GM23338 (cell line): ENCODE measurements around the gene IRGM. TPM values are rescaled to one million over a fixed set of nuclear protein-coding genes. Genes with fewer than 3 reads are reported as not detected.

Source experiments
- ATAC-seq: fragments of 200-7000 bp; cut with Tn5 transposase; 3 replicates; pipeline ENCODE4 v1.9.1; 2020
- DNase-seq: peaks from one replicate; pipeline ENCODE4 v3.0.0-alpha.2; 2015; ENCODE audit warnings: low spot score
- H2AFZ ChIP-seq: fragments of 200-600 bp; sonication (generic); 2 replicates; pipeline ENCODE4 v1.8.0; 2016; ENCODE audit warnings: antibody characterized with exemption, mild to moderate bottlenecking, moderate library complexity
- H3F3A ChIP-seq: fragments of 200-600 bp; sonication (generic); replicated peaks from 2 replicates; pipeline ENCODE4 v1.8.0; 2017; ENCODE audit warnings: antibody characterized with exemption, mixed run types, low read depth
- H3K27ac ChIP-seq: fragments of 200-600 bp; sonication (generic); 2 replicates; pipeline ENCODE4 v1.6.1; 2016; ENCODE audit warnings: low read depth
- H3K27me3 ChIP-seq: fragments of 200-600 bp; sonication (generic); 2 replicates; pipeline ENCODE4 v1.8.0; 2016; ENCODE audit warnings: mild to moderate bottlenecking, mixed run types, moderate library complexity; ENCODE audit not compliant: insufficient read depth
- H3K36me3 ChIP-seq: fragments of 200-600 bp; sonication (generic); 2 replicates; pipeline ENCODE4 v1.8.0; 2016; ENCODE audit warnings: mild to moderate bottlenecking; ENCODE audit not compliant: insufficient read depth
- H3K4me1 ChIP-seq: fragments of 200-600 bp; sonication (generic); 2 replicates; pipeline ENCODE4 v1.8.0; 2016; ENCODE audit warnings: mild to moderate bottlenecking, moderate library complexity; ENCODE audit not compliant: insufficient read depth
- H3K4me2 ChIP-seq: fragments of 200-600 bp; sonication (generic); 2 replicates; pipeline ENCODE4 v1.7.1; 2017; ENCODE audit warnings: mixed run types
- H3K4me3 ChIP-seq: fragments of 200-600 bp; sonication (generic); 2 replicates; pipeline ENCODE4 v1.6.1; 2016; ENCODE audit warnings: mixed run types
- H3K79me2 ChIP-seq: fragments of 200-600 bp; sonication (generic); replicated peaks from 2 replicates; pipeline ENCODE4 v1.8.0; 2017; ENCODE audit warnings: mild to moderate bottlenecking; ENCODE audit not compliant: insufficient read depth
- H3K9me2 ChIP-seq: fragments of 200-600 bp; sonication (generic); 2 replicates; pipeline ENCODE4 v1.8.0; 2017; ENCODE audit not compliant: insufficient read depth
- H4K20me1 ChIP-seq: fragments of 200-600 bp; sonication (generic); replicated peaks from 2 replicates; pipeline ENCODE4 v1.8.0; 2017; ENCODE audit warnings: mild to moderate bottlenecking; ENCODE audit not compliant: insufficient read depth
- H3K27ac Mint-ChIP-seq: 2 replicates; pipeline ENCODE4 v1.8.0; 2020; ENCODE audit warnings: inconsistent platforms, mild to moderate bottlenecking, moderate library complexity, mixed read lengths
- H3K27me3 Mint-ChIP-seq: 3 replicates; pipeline ENCODE4 v1.8.0; 2022; ENCODE audit warnings: low read depth, mild to moderate bottlenecking, moderate library complexity, mixed read lengths, inconsistent platforms; ENCODE audit not compliant: insufficient read depth, poor library complexity
- H3K36me3 Mint-ChIP-seq: 3 replicates; pipeline ENCODE4 v1.8.0; 2021; ENCODE audit warnings: low read depth, mild to moderate bottlenecking, inconsistent platforms, moderate library complexity, mixed read lengths
- H3K4me1 Mint-ChIP-seq: 3 replicates; pipeline ENCODE4 v1.8.0; 2020; ENCODE audit warnings: mild to moderate bottlenecking, inconsistent platforms, mixed read lengths
- H3K4me3 Mint-ChIP-seq: 3 replicates; pipeline ENCODE4 v1.8.0; 2021; ENCODE audit warnings: moderate library complexity, mild to moderate bottlenecking, inconsistent platforms, mixed read lengths
- H3K9me3 Mint-ChIP-seq: 3 replicates; pipeline ENCODE4 v1.8.0; 2020; ENCODE audit warnings: moderate library complexity, mild to moderate bottlenecking, inconsistent platforms, mixed read lengths
- CREB1 ChIP-seq: fragments of 250-450 bp; sonication (Bioruptor Pico); IDR thresholded peaks from 2 replicates; pipeline ENCODE4 v1.5.0; 2020; ENCODE audit warnings: low read depth, mild to moderate bottlenecking, moderate library complexity
- EZH2 ChIP-seq: fragments of 200-600 bp; sonication (generic); IDR thresholded peaks from one replicate; pipeline ENCODE4 v1.8.0; 2017; ENCODE audit warnings: antibody characterized with exemption, mild to moderate bottlenecking, low read depth; ENCODE audit not compliant: unreplicated experiment
- EZH2phosphoT487 ChIP-seq: fragments of 200-600 bp; sonication (generic); IDR thresholded peaks from one replicate; pipeline ENCODE4 v1.8.1; 2018; ENCODE audit warnings: antibody characterized with exemption; ENCODE audit not compliant: unreplicated experiment
- JUNB ChIP-seq: IDR thresholded peaks from one replicate; pipeline ENCODE4 v1.6.1; 2016; ENCODE audit warnings: antibody characterized with exemption; ENCODE audit not compliant: unreplicated experiment
- NANOG ChIP-seq: IDR thresholded peaks from 2 replicates; pipeline ENCODE4 v1.6.1; 2016; ENCODE audit warnings: antibody characterized with exemption, borderline replicate concordance
- POLR2AphosphoS5 ChIP-seq: IDR thresholded peaks from 2 replicates; pipeline ENCODE4 v1.6.1; 2016; ENCODE audit warnings: antibody characterized with exemption, low read depth
- STAT1 ChIP-seq: IDR thresholded peaks from one replicate; pipeline ENCODE4 v1.6.1; 2016; ENCODE audit warnings: antibody characterized with exemption; ENCODE audit not compliant: unreplicated experiment
- ZNF114 ChIP-seq: fragments of 250-450 bp; sonication (Bioruptor Pico); IDR thresholded peaks from 2 replicates; pipeline ENCODE4 v1.5.0; 2020; ENCODE audit warnings: mild to moderate bottlenecking, moderate library complexity
- ZNF331 ChIP-seq: fragments of 250-450 bp; sonication (Bioruptor Pico); IDR thresholded peaks from 2 replicates; pipeline ENCODE4 v1.5.0; 2020; ENCODE audit warnings: low read depth, mild to moderate bottlenecking, moderate library complexity
- polyA plus RNA-seq: library from polyadenylated mRNA; unstranded; fragments of >200 nt; fragmentation: Nextera tagmentation; extraction: Ambion mirVana; gene quantifications from 2 replicates; pipeline ENCODE4 v1.2.1, GENCODE V29; 2016
- total RNA-seq: library from RNA; depleted of rRNA; stranded (reverse); fragments of >200 nt; shearing (Covaris generic); gene quantifications from 2 replicates; pipeline ENCODE4 v1.2.3, GENCODE V29; 2014
- TF ChIP-seq, protein P1 (sequence below): fragments of 250-450 bp; sonication (Bioruptor Pico); IDR thresholded peaks from 2 replicates; pipeline ENCODE4 v1.5.0; 2020; ENCODE audit warnings: mild to moderate bottlenecking, moderate library complexity
- TF ChIP-seq, protein P2 (sequence below): IDR thresholded peaks from 2 replicates; pipeline ENCODE4 v1.6.1; 2016; ENCODE audit warnings: antibody characterized with exemption
- TF ChIP-seq, protein P3 (sequence below), 2 experiments: fragments of 200-600 bp in 1 of 2; sonication (generic) in 1 of 2; conservative IDR thresholded peaks; 2 replicates each; pipeline versions ENCODE4 v1.5.1 to v1.6.1; 2016 to 2017; ENCODE audit warnings: antibody characterized with exemption in 2 of 2, low read depth in 2 of 2, mild to moderate bottlenecking in 2 of 2, moderate library complexity in 1 of 2
- TF ChIP-seq, protein P4 (sequence below): IDR thresholded peaks from one replicate; pipeline ENCODE4 v1.6.1; 2018; ENCODE audit warnings: antibody characterized with exemption; ENCODE audit not compliant: unreplicated experiment

Gene IRGM
- total and polyA plus RNA-seq, 2 experiments from 2014 or later: not detected

DNA sequence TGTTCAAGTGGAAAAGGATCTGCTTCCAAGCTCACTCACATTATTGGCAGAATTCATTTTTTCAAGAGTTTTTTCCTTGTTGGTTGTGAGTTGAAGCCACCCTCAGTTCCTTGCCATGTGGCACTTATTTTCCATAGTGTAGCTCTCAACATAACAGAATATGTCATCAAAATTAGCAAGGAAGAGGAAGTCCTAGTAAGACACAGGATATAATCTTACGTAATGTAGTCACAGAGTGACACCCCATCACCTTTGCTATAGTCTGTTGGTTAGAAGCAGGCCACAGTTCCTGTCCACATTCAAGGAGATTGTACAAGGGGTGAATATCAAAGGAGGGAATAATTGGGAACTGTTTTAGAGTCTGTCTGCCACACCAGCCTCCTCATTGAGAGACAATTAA, 15.7 kb downstream of the IRGM start:
- peaks cover 64% of the 10 kb centered on the region for H3K9me3 Mint-ChIP-seq
- no peaks in the 10 kb centered on the region for H3K4me1 Mint-ChIP-seq
- H3K79me2 ChIP-seq: no peaks in the 10 kb centered on the region
- ATAC-seq: no peak
- H3K36me3 Mint-ChIP-seq: peaks cover 3% of the 10 kb centered on the region; the same call in 1 of the 3 replicates
- no peaks in the 10 kb centered on the region for H3K27me3 ChIP-seq
- TF ChIP-seq, protein P1, sequence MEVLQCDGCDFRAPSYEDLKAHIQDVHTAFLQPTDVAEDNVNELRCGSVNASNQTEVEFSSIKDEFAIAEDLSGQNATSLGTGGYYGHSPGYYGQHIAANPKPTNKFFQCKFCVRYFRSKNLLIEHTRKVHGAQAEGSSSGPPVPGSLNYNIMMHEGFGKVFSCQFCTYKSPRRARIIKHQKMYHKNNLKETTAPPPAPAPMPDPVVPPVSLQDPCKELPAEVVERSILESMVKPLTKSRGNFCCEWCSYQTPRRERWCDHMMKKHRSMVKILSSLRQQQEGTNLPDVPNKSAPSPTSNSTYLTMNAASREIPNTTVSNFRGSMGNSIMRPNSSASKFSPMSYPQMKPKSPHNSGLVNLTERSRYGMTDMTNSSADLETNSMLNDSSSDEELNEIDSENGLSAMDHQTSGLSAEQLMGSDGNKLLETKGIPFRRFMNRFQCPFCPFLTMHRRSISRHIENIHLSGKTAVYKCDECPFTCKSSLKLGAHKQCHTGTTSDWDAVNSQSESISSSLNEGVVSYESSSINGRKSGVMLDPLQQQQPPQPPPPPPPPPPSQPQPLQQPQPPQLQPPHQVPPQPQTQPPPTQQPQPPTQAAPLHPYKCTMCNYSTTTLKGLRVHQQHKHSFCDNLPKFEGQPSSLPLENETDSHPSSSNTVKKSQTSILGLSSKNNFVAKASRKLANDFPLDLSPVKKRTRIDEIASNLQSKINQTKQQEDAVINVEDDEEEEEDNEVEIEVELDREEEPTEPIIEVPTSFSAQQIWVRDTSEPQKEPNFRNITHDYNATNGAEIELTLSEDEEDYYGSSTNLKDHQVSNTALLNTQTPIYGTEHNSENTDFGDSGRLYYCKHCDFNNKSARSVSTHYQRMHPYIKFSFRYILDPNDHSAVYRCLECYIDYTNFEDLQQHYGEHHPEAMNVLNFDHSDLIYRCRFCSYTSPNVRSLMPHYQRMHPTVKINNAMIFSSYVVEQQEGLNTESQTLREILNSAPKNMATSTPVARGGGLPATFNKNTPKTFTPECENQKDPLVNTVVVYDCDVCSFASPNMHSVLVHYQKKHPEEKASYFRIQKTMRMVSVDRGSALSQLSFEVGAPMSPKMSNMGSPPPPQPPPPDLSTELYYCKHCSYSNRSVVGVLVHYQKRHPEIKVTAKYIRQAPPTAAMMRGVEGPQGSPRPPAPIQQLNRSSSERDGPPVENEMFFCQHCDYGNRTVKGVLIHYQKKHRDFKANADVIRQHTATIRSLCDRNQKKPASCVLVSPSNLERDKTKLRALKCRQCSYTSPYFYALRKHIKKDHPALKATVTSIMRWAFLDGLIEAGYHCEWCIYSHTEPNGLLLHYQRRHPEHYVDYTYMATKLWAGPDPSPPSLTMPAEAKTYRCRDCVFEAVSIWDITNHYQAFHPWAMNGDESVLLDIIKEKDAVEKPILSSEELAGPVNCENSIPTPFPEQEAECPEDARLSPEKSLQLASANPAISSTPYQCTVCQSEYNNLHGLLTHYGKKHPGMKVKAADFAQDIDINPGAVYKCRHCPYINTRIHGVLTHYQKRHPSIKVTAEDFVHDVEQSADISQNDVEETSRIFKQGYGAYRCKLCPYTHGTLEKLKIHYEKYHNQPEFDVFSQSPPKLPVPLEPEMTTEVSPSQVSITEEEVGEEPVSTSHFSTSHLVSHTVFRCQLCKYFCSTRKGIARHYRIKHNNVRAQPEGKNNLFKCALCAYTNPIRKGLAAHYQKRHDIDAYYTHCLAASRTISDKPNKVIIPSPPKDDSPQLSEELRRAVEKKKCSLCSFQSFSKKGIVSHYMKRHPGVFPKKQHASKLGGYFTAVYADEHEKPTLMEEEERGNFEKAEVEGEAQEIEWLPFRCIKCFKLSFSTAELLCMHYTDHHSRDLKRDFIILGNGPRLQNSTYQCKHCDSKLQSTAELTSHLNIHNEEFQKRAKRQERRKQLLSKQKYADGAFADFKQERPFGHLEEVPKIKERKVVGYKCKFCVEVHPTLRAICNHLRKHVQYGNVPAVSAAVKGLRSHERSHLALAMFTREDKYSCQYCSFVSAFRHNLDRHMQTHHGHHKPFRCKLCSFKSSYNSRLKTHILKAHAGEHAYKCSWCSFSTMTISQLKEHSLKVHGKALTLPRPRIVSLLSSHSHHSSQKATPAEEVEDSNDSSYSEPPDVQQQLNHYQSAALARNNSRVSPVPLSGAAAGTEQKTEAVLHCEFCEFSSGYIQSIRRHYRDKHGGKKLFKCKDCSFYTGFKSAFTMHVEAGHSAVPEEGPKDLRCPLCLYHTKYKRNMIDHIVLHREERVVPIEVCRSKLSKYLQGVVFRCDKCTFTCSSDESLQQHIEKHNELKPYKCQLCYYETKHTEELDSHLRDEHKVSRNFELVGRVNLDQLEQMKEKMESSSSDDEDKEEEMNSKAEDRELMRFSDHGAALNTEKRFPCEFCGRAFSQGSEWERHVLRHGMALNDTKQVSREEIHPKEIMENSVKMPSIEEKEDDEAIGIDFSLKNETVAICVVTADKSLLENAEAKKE: no peak
- no peak for TF ChIP-seq ZNF331
- no peak for TF ChIP-seq NANOG
- TF ChIP-seq, protein P2, sequence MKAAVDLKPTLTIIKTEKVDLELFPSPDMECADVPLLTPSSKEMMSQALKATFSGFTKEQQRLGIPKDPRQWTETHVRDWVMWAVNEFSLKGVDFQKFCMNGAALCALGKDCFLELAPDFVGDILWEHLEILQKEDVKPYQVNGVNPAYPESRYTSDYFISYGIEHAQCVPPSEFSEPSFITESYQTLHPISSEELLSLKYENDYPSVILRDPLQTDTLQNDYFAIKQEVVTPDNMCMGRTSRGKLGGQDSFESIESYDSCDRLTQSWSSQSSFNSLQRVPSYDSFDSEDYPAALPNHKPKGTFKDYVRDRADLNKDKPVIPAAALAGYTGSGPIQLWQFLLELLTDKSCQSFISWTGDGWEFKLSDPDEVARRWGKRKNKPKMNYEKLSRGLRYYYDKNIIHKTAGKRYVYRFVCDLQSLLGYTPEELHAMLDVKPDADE: no peak
- no peak for TF ChIP-seq STAT1
- no peak for TF ChIP-seq CREB1
- no peak for TF ChIP-seq POLR2AphosphoS5
- TF ChIP-seq EZH2phosphoT487: no peak
- TF ChIP-seq, protein P3, sequence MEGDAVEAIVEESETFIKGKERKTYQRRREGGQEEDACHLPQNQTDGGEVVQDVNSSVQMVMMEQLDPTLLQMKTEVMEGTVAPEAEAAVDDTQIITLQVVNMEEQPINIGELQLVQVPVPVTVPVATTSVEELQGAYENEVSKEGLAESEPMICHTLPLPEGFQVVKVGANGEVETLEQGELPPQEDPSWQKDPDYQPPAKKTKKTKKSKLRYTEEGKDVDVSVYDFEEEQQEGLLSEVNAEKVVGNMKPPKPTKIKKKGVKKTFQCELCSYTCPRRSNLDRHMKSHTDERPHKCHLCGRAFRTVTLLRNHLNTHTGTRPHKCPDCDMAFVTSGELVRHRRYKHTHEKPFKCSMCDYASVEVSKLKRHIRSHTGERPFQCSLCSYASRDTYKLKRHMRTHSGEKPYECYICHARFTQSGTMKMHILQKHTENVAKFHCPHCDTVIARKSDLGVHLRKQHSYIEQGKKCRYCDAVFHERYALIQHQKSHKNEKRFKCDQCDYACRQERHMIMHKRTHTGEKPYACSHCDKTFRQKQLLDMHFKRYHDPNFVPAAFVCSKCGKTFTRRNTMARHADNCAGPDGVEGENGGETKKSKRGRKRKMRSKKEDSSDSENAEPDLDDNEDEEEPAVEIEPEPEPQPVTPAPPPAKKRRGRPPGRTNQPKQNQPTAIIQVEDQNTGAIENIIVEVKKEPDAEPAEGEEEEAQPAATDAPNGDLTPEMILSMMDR (conservative IDR thresholded peaks at IDR 0.05; ENCODE audit: low read depth in 2 of 2): no peak
- TF ChIP-seq JUNB: no peak
- TF ChIP-seq ZNF114: no peak
- TF ChIP-seq EZH2: no peak
- TF ChIP-seq, protein P4, sequence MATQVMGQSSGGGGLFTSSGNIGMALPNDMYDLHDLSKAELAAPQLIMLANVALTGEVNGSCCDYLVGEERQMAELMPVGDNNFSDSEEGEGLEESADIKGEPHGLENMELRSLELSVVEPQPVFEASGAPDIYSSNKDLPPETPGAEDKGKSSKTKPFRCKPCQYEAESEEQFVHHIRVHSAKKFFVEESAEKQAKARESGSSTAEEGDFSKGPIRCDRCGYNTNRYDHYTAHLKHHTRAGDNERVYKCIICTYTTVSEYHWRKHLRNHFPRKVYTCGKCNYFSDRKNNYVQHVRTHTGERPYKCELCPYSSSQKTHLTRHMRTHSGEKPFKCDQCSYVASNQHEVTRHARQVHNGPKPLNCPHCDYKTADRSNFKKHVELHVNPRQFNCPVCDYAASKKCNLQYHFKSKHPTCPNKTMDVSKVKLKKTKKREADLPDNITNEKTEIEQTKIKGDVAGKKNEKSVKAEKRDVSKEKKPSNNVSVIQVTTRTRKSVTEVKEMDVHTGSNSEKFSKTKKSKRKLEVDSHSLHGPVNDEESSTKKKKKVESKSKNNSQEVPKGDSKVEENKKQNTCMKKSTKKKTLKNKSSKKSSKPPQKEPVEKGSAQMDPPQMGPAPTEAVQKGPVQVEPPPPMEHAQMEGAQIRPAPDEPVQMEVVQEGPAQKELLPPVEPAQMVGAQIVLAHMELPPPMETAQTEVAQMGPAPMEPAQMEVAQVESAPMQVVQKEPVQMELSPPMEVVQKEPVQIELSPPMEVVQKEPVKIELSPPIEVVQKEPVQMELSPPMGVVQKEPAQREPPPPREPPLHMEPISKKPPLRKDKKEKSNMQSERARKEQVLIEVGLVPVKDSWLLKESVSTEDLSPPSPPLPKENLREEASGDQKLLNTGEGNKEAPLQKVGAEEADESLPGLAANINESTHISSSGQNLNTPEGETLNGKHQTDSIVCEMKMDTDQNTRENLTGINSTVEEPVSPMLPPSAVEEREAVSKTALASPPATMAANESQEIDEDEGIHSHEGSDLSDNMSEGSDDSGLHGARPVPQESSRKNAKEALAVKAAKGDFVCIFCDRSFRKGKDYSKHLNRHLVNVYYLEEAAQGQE: no peak
- DNase-seq: no peak
- H3K4me3 Mint-ChIP-seq: no peak overlapping the region
- H3K27me3 Mint-ChIP-seq: peaks cover 2% of the 10 kb centered on the region
- no peak overlapping the region for H3K27ac ChIP-seq
- H3K36me3 ChIP-seq: no peaks in the 10 kb centered on the region
- H3K4me1 ChIP-seq: no peaks in the 10 kb centered on the region
- no peak overlapping the region for H2AFZ ChIP-seq
- H3K27ac Mint-ChIP-seq: no peak overlapping the region
- no peaks in the 10 kb centered on the region; the same call in 1 of the 2 replicates for H3K9me2 ChIP-seq
- H4K20me1 ChIP-seq: no peaks in the 10 kb centered on the region
- no peaks in the 10 kb centered on the region for H3F3A ChIP-seq
- H3K4me2 ChIP-seq: no peak overlapping the region
- H3K4me3 ChIP-seq: no peak overlapping the region
